HG02759 (cell line): Measurements from ENCODE around the gene CSNK2A1.
"Not testable (repeated sequence)": the region's sequence is repeated elsewhere in the genome, so short reads cannot be mapped to it uniquely, and the experiment has no call there.

ENCODE experiments used
- ATAC-seq: cut with Tn5 transposase; IDR thresholded peaks from one replicate; pipeline ENCODE4 v1.9.1; 2021; ENCODE audit warnings: mild to moderate bottlenecking, moderate library complexity; ENCODE audit not compliant: unreplicated experiment

CSNK2A1 gene

DNA sequence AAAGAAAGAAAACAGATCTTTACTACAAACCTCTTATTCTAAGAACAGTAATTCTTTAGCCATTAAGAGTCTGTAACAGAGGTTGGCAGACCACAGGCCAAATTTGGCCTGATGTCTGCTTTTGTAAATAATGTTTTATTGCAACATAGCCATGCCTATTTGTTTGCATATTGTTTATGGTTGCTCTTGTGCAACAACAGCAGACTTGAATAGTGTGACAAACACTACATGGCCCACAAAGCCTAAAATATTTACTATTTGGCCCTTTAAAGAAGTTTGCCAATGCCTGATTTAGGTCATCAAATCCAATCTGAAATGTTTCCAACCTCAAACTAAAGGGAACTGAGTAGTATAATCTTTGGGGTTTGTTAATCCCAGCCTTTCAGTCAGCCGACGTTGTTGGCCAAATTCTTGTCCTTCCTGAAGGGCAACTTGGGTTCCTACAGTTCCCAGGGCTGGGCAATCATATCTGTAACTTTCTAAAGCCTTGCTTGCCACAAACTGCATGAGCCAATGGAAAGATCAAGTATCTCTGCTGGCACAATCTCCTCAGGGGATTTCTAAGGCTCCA, 47.4 kb downstream of the CSNK2A1 start:
- no peak for ATAC-seq

DNA sequence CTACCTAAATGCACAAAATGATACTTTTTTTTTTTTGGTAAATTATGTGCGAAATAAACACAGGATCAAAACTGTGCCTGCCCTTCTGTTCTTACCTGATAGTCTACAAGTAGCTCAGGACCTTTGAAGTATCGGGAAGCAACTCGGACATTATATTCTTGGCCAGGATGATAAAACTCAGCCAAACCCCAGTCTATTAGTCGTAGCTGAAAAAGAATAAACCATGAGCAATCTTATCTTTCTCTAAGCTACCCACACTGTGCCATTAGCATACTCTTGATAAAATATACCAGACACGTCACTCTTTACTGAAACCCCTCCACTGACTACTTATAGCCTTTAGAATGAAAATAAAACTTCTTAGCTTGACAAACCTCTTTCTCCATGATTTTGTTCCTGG, 51.4 kb downstream of the CSNK2A1 start:
- ATAC-seq, result no peak

DNA sequence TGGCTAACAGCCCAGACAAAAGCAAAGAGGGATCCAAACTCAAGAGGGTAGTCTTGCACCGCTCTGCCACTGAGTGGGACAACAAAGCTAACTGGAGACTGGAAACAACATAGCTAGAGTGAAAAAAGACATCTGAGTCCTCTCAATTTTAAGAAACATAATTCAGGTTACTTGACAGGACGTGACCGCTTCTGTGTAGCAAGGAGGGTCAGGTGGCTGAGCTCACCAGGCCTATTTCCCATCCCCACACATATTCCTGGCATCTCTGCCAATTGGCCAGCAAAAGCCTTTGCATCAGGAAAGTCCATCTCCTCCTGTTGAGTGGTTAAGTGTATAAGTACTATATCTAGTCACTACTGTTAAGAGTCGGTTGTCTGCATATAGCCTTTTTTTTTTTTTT, 55.9 kb downstream of the CSNK2A1 start:
- no peak for ATAC-seq

DNA sequence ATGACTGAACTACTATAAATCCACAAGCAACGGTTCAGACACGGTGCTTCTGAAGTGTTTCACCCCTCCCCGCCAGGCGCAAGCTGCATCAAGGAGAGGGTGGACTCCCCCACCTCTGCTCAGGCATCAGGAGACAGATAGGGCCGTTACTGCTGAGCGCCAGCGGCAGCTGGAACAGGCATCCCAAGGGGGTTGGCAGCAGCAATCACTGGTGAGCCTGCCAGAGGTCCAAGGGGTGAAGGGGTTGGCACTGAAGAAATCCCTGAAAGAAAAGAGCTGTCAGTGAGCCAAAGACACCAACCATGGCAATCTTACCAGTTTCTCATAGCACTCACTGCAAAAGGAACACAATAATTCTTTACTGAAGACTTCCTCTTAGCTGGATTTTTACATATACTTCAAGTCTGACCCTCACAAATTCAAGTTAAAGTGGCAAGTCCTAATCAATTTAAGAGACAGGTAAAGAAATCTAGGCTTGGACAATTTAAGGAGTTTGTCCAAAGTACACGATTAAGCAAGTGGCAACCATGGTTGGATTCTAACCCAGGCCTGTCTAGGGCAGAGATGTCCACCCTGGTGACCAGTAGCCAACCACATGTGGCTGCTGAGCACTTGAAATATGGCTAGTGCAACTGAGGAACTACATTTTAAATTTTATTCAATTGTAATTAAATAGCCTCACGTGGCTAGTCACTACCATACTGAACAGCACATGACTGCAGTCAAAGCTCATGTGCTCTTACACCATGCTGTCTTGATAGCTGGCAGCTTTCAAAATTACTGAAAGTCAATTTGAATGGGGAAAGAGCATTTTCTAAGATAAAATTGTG, 59.6 kb downstream of the CSNK2A1 start:
- ATAC-seq, result no peak

DNA sequence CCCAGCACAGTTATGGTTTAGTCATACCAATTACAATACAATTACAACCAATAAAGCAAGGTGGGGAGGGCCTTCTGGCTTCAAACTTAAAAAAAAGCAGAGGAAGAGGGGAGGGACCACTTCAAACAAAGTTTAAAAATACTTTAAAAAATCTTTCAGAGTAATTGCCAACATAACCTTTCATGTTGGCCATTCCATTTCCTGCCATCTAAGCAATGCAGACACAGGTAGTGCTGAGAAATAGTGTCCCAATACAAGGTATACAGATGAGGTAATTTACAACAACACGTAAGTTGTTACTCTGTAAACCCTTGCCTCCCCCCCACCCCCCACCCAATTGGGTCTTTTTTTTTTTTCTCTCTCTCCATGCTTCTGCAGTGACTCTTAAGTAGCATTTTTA, 62.4 kb downstream of the CSNK2A1 start:
- ATAC-seq, result no peak

DNA sequence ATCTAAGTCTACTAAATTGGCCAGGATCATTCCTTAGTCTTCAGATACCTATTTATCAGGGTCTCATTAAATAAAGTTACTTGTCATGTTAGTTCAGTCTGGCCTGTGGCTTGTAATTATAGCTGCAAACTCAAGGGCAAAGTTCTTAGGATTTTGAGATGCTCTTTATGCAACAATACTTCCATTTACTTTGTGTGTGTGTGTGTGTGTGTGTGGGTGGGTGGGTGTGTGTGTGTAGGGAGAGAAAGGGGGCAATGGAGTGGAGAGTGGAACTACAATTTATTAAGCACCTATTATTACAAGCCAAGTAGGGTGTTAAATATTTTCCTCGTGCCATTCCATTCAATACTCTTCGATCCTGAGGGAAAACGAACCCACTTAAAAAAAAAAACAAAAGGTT, 63.5 kb downstream of the CSNK2A1 start:
- ATAC-seq, result no peak

DNA sequence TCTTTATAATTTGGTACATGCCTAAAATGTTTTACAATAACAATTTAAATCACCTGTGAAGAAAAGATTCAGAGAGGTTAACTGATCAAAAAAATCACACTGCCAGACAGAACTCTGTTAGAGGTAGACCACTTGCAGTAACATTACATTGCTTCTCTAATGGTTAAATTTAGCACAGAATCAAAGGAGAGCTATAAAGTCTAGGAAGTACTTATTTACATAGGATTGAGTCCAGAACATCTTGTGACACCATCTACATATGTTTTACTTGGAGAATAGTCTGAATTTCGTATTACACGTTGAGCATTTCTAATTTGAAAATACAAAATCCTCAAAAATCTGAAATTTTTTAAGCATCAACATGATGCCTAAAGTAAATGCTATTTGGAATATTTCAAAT, 64.1 kb downstream of the CSNK2A1 start:
- no peak for ATAC-seq

DNA sequence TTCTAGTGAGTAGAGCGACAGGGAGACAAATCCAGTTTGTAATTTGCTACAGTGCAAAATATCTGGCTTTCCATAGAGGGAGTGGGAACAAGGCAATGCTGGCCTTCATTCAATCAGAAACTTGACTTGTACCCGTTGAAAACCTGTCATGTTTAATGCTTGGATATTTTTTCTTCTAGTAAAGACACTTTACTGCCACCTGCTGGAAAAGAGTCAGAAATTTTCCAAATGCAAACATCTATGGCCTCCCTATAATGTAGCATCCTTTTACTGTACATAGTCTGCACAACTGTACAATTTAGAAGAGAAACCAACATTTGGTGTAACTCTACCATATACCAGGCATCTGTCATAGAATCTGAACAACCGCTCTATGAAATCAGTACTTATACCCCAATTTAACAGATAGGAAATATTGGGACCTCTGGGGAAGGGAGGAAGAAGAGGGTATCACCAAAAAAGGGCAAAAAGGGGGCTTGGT, 64.6 kb downstream of the CSNK2A1 start:
- no peak for ATAC-seq

DNA sequence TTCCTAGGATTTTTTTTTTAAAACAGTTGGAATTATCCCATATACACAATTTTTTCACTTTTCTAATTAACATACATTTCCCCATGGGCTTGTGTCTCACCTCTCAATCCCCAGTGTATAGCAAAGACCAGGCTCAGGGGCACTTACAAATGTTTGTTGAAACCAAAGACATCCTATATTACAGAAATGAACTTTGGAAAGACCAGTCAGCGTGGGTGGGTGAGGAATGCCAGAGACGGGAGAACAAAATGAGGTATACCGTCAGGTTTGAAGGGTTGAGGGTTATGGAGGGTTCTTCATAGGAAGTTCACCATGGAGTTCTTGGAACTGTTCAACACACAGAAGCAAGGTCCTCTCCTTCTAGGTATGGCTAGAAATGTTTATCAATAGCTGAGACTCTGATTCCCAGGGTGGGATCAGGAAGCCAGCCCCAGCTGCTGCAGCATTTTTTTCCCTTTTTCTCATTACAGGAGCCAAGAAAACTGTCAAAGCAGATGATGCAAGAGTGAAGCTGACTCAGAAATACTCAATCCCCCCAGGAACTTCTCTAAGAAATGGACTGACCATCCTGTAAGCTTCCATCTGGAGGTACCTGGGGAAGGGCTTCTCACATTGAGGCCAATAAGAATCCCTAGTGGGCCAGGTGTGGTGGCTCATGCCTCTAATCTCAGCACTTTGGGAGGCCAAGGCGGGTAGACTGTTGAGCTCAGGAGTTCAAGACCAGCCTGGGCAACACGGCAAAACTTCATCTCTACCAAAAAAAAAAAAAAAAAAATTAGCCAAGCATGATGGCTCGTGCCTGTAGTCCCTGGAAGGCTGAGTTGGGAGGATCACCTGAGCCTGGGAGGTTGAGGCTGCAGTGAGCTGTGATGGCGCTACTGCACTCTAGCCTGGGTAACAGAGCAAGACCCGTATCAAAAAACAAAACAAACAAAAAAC, 65.3 kb downstream of the CSNK2A1 start:
- ATAC-seq, result no peak

DNA sequence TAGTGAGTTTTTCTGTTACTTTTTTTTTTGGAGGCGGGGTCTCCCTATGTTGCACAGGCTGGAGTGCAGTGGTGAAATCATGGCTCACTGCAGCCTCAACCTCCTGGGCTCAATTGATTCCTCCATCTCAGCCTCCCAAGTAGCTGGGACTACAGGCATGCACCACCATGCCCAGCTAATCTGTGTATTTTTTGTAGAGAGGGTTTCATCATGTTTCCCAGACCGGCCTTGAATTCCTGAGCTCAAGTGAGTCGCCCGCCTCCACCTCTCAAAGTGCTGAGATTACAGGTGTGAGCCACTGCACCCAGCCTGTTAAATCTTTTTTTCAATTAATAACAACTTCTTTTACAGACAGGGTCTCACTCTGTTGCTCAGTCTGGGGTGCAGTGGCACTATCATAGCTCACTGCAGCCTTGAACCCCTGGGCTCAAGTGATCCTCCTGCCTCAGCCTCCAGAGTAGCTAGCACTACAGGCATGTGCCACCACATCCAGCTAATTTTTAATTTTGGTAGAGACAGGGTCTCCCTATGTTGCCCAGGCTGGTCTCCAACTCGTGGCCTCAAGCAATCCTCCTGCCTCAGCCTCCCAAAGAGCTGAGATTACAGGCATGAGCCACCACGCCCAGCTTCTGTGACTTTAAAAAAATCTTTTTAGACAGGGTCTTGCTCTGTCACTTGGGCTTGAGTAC, 66.9 kb downstream of the CSNK2A1 start:
- not testable (repeated sequence) for ATAC-seq

DNA sequence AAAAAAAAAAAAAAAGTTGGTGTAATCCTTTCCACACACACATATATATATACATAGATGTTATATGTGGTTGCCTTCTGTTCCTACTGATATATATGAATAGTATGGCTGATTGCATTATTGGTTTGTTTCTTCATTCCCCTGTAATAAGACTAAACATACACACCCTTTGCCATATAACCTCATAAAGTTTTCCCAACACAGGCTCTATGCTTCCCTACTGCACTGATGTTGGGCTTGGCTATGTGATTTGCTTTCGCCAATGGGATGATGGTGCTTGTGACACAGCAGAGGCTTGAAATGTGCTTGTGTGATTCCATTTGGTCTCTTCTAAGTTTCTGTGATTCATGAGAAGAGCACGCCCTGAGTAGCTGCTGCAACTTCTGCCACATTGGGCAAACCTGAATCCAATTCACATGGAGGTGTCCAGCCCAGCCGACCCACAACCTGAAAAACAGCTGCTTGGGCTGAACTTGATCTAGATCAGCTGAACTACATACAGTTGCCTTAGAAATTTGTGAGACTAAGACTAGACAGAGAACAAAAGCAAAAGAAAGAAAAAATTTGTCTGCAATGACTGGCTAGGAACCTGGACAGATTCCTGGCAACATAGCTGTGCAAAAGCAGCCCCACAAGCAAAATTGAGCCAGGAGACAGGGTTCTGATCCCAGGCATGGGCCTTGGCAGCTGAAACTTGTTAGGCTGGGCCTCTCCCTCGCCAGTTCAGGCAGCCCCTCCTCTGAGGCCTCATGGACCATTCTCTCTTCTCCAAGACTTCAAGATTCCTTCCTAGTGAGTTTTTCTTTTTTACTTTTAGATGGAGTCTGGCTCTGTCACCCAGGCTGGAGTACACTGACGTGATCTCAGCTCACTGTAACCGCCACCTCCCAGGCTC, 67.9 kb downstream of the CSNK2A1 start:
- no peak for ATAC-seq

DNA sequence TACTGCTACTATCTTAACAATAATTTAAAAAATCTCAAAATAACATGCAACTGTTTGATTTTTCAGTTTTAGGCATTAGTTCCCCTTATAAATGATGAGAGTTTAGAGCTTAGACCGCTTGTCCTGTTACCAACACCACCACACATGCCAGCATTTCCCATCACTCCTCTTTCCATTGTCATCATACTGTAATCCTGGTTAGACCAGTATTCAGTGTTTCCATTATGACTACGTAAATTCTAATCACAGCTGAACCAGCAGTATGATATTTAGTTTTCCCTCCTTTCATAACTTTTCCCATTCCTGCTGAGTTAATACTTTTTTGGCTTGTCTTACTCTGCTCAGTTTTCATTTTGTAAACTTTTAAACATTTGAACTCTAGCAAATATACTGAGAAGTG, 69.0 kb downstream of the CSNK2A1 start:
- no peak for ATAC-seq

DNA sequence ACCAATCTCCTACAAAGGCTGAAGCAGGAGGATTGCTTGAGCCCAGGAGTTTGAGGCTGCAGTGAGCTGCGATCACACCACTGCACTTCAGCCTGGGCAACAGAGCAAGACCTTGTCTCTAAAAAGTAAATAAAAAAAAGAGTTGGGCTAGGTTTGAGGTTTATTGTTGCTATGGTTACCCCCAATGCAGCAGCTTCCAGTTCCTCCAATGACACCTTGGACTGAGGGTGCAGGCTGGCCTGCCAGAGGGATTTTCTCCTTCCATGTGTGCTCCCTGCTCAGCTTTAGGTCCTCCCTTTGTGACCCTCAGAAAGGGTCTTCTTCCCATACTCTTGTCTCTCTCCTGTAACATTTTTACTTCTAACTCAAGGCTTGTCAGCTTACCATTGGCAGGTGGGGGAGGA, 70.7 kb downstream of the CSNK2A1 start:
- no peak for ATAC-seq

DNA sequence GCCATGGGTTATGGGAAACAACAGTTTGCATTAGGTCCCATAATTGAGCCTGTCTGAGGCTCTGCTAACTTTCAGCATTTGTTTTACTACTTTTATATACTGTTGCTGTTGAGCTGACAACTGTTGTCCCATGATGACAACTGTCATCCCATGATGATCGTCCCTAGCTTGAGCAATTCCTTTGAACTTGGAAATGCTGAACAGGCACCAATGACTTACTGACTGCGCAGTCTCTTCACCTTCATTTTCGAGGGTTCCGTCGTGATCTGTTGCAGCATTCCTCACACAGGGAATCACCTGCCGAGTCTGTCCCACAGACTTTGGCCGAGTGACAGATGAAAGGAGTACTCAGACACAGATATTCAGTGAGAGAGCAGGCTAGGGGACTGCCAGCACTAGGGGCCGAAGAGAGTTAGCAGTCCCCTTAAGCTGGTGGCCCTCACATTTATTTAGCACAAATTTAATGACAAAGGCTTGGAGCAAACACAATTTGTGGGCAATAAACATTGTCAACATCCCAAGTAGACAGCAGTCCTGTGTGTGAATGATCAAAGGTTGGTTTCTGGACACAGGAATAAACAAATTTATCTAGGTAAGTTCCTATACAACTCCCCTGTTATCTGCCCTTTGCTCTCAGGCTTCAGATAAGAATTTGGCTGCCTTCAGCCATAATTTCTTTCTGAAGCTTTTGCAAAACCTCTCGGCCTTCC, 71.3 kb downstream of the CSNK2A1 start:
- ATAC-seq, result no peak

DNA sequence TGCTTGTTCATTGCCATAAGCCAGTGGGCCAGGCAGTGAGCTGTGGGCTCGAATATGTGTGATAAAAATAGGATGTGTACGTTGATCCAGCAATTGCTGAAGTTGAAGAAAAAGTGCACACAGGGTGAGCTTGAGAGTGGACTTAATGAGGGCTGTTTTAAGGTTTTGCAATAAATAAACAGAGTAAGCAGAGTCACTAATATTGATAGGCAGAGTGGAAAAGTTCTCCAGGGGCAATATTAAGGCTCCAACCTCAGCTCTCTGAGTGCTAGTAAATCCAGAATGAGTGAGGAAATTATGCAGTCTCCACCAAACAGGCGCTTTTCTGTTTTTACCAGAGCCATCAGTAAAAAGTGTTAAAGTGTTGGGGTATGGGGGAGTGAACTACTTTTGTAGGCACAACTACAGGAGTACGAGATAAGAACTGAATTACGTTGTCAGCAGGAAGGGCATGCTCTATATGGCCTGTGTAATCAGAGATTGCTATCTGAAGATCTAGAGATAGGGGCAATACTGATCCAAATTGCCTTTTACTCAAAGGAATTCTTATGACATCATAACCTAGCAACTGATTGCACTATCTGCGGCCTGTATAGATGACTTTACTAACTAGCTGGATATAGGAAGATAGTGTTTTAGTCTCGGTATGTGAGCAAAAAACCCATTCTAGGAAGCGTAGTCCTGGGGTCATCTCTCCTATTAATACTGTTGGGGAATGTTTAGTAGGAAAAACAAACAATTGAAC, 73.7 kb downstream of the CSNK2A1 start:
- no peak for ATAC-seq

DNA sequence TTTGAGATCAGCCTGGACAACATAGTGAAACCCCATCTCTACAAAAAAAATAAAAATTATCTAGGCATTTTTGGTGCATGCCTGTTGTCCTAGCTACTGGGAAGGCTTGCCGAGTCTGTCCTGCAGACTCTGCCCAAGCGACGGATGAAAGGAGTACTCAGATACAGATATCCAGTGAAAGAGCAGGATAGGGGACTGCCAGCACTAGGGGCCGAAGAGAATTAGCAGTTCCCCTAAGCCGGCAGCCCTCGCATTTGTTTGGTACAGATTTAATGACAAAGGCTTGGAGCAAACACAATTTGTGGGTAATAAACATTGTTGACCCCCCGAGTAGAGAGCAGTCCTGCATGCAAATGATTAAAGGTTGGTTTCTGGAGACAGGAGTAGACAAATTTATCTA, 75.8 kb downstream of the CSNK2A1 start:
- no peak for ATAC-seq

DNA sequence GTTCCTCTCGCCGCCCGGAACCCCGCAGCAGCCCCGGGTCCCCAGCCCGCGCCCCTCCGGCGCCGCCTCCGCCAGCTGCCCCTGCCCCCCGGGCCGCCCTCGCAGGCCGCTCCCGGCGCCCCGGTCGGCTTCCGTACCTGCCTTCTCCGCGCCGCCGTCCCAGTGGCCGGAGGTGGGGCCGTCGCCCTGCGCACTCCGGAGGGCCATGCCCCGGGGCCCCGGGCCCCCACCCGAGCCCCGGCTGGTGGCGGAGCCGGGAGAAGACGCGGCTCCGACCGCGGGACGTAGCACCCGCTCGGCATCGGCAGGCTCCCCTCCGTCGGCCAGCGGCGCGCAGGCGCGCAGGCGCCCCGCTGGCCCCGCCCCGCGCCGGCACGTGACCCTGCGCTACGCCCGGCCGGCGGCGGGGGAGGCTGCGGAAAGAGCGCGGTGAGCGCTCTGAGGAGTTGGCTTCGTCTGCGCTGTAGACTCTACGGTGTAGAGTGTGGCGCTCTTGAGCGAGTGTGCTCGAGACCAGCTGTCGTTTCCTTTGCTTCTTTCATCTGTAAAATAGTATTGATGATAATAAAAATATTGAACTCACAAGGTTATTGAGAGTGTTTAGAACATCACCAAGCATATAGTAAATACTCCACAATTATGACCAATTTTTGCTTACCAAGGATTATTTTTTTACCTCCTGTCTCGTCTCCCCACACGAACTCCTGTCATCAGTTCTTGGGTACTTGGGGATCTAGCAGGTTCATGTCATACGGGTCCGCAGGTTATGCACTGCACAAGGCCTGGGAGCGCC, 81.2 kb downstream of the CSNK2A1 start, which contains the start of gene TBC1D20:
TSS of gene TBC1D20 (minus strand) at position 335 of the 793 bp plus-strand sequence. CDS start at position 207, 128 bp downstream.
- ATAC-seq, result peak; percentile 92
